Ovary (tissue), 9 donors: Measurements from ENCODE around the gene ANK3. TPM values are rescaled to one million over a fixed set of nuclear protein-coding genes. Genes with fewer than 3 reads are reported as not detected.

Experiments
- DNase-seq, 5 donors: peaks; one replicate each; pipeline ENCODE4 v3.0.0-alpha.2; 2019 to 2020
- H3K27ac ChIP-seq, 2 donors: fragments of 200-600 bp; one replicate each; pipeline versions ENCODE4 v1.5.1 to v1.8.0; 2019 to 2022
- H3K27me3 ChIP-seq: fragments of 200-600 bp; one replicate; pipeline ENCODE4 v1.8.0; 2022
- H3K36me3 ChIP-seq: fragments of 200-600 bp; sonication (generic); one replicate; pipeline ENCODE4 v1.5.1; 2019
- H3K4me1 ChIP-seq: one replicate; pipeline ENCODE4 v1.8.1; 2013; ENCODE audit warnings: mild to moderate bottlenecking, moderate library complexity; ENCODE audit not compliant: insufficient read depth
- H3K4me3 ChIP-seq: fragments of 200-600 bp; sonication (generic); one replicate; pipeline ENCODE4 v1.5.1; 2017
- H3K9me3 ChIP-seq, 2 donors: fragments of 200-600 bp in 1 of 2; sonication (generic) in 1 of 2; one replicate each; pipeline versions ENCODE4 v1.5.1 to v1.8.1; 2013 to 2019; ENCODE audit warnings: mild to moderate bottlenecking in 1 of 2, moderate library complexity in 1 of 2
- EP300 ChIP-seq: sonication (generic); formaldehyde crosslinking; IDR thresholded peaks from one replicate; pipeline ENCODE4 v1.6.1; 2017; ENCODE audit warnings: antibody characterized with exemption
- POLR2A ChIP-seq: fragments of 450-650 bp; IDR thresholded peaks from one replicate; pipeline ENCODE4 v1.6.1; 2017; ENCODE audit warnings: antibody characterized with exemption, mild to moderate bottlenecking, moderate library complexity
- WGBS, 3 donors: extraction: QIAGEN DNeasy Blood & Tissue Kit in 1 of 3; methylation state at CpG; one replicate each; pipeline versions ENCODE4 v1.1.5 to v1.1.7; 2013 to 2017; 5-methylcytosine and 5-hydroxymethylcytosine counted together
- intact Hi-C, 4 donors: fragments of 100-400 bp; cut with DNase I; formaldehyde crosslinking; loops; one replicate each; pipeline versions ENCODE4 v1.11.0 to v1.15.1; 2022 to 2023
- polyA plus RNA-seq, 2 donors: library from polyadenylated mRNA; stranded (reverse); fragments of 200-250 nt in 1 of 2; fragments of 350-450 nt in 1 of 2; fragmentation: Illumina TruSeq in 1 of 2; extraction: RNeasy Lipid Tissue Mini Kit (QIAGEN cat#74804) in 1 of 2; gene quantifications; one replicate each; pipeline ENCODE4 v1.2.3, GENCODE V29; 2013 to 2014
- total RNA-seq, 7 donors: library from RNA; depleted of rRNA in 2 of 7; stranded (reverse); fragments of >200 nt in 2 of 7; fragmentation: NEBNext Ultra II Directional in 3 of 7; extraction: Animal tissue kit (Norgen Biotek cat#: 25700) in 3 of 7; gene quantifications; one replicate each; pipeline versions ENCODE4 v1.1.0 to v1.2.4, GENCODE V29; 2016 to 2023
- TF ChIP-seq, protein P1 (sequence below), 3 donors: fragments of 450-650 bp in 2 of 3; fragments of 200-600 bp in 1 of 3; IDR thresholded peaks; one replicate each; pipeline versions ENCODE4 v1.5.1 to v1.8.0; 2016 to 2022; ENCODE audit warnings: antibody characterized with exemption in 3 of 3, mild to moderate bottlenecking in 1 of 3
- donor health status: DM: no; HTN: no; CAD: no; lungs with moderate emphysema.
- donor health status: DM: no; HTN: no; CAD: no.
- donor health status: Bipolar disorder and iron deficiency.
- donor health status: DM: yes; HTN: yes; CAD: no.
- donor health status: DM: no; HTN: no; CAD: no.
- donor health status: DM: yes; HTN: yes; CAD: no.

ANK3 gene
- total and polyA plus RNA-seq, 9 donors = 11.4 to 74.1 (median 28.3) TPM

- intact Hi-C loops = no loop called here
These were observed 34.2 kb upstream of the ANK3 start for GRCh38 chr10:60423920-60424319.

GRCh38 chr10:60422809-60423208 lies 33.1 kb upstream of the ANK3 start:
- WGBS, 3 donors = 42 to 69% (median 63%) methylated on average over 5 of the region's 5 CpGs
- intact Hi-C loops = no loop called here

More at GRCh38 chr10:60423920-60424319, 34.2 kb upstream of the ANK3 start:
- Histone ChIP-seq H3K4me1 (no peaks in the 10 kb centered on the region), H3K27ac (no peak overlapping the region), H3K27me3 (no peaks in the 10 kb centered on the region), H3K36me3 (no peaks in the 10 kb centered on the region), H3K4me3 (no peak overlapping the region), H3K9me3 (no peaks in the 10 kb centered on the region)
- no peak for DNase-seq
- 86 to 93% (median 89%) methylated on average over 1 of the region's 1 CpG for WGBS, 3 donors
- TF ChIP-seq POLR2A (no peak), EP300 (no peak)
- TF ChIP-seq, protein P1, sequence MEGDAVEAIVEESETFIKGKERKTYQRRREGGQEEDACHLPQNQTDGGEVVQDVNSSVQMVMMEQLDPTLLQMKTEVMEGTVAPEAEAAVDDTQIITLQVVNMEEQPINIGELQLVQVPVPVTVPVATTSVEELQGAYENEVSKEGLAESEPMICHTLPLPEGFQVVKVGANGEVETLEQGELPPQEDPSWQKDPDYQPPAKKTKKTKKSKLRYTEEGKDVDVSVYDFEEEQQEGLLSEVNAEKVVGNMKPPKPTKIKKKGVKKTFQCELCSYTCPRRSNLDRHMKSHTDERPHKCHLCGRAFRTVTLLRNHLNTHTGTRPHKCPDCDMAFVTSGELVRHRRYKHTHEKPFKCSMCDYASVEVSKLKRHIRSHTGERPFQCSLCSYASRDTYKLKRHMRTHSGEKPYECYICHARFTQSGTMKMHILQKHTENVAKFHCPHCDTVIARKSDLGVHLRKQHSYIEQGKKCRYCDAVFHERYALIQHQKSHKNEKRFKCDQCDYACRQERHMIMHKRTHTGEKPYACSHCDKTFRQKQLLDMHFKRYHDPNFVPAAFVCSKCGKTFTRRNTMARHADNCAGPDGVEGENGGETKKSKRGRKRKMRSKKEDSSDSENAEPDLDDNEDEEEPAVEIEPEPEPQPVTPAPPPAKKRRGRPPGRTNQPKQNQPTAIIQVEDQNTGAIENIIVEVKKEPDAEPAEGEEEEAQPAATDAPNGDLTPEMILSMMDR (IDR thresholded peaks at IDR 0.05) = no peak

DNA sequence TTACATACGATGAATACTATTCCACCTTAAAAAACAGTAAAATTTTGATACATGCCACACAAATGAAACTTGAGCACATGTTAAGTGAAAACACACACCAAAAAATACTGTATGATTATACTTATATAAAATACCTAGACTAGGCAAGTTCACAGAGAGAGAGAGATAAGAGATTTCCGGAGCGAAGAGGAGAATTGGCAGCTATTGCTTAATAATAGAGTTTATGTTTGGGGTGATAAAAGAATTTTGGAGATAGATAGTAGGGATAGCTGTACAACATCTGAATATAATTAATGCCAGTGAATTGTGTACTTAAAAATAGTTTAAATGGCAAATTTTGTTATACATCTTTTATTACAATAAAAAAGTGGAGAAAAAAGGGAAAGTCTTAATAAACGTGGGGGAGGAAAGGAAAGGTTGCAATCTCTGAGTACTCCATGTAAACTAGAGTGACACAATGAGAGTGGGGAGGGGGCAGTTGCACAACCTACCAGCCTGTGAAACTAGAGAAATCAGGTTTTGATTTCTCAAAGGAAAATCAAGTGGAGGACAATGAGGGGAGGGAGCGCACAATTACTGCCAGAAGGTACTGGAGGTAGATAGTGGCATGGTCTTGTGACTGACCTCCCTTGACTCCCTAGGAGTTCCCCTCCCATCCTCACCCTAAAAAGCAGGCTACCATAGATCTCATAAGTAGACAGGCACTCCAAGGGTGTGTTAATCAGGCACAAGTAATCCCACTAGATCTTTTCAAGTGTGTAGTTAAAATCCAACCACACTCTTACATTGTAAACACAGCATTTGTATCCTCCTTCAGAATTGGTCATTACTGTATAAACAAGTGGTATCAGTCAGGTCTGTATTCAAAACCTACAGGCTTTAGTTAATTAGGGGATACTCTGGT lies 31.6 kb upstream of the ANK3 start:
- WGBS, 3 donors = 57 to 76% (median 73%) methylated on average over 5 of the region's 5 CpGs
- no peaks in the 10 kb centered on the region for H3K9me3 ChIP-seq
- DNase-seq = no peak
- no peak overlapping the region for H3K4me3 ChIP-seq
- no peaks in the 10 kb centered on the region for H3K4me1 ChIP-seq
- no peaks in the 10 kb centered on the region for H3K27me3 ChIP-seq
- no peak overlapping the region for H3K27ac ChIP-seq
- intact Hi-C loops = no loop called here
- no peaks in the 10 kb centered on the region for H3K36me3 ChIP-seq
- TF ChIP-seq POLR2A (no peak), EP300 (no peak)
- TF ChIP-seq, protein P1 (IDR thresholded peaks at IDR 0.05) = no peak

More at GRCh38 chr10:60422809-60423208, 33.1 kb upstream of the ANK3 start:
- H3K4me1 ChIP-seq = no peaks in the 10 kb centered on the region
- no peak overlapping the region for H3K4me3 ChIP-seq
- no peaks in the 10 kb centered on the region for H3K9me3 ChIP-seq
- no peaks in the 10 kb centered on the region for H3K36me3 ChIP-seq
- DNase-seq = no peak
- H3K27me3 ChIP-seq = no peaks in the 10 kb centered on the region
- no peak for TF ChIP-seq EP300
- no peak for TF ChIP-seq POLR2A
- TF ChIP-seq, protein P1 (IDR thresholded peaks at IDR 0.05) = no peak
- H3K27ac ChIP-seq = no peak overlapping the region

DNA sequence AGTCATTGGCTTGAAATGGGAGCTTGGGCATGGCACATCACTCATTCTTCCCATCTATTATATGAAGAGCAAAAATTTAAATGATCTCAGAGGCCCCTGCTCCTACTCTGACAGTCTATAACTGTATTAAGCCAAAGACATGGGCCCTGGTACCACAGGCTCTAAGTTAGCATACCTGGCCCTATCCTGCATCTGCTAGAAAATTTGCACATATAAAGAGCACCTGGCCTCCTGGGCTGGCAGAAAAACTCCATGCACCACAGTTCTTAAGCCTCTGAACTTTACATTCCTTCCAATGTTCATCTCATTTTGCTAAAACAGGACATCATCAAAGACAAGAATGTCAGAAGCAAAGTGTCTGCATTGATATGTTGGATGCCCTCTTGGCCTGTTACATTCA lies 29.6 kb upstream of the ANK3 start:
- no peaks in the 10 kb centered on the region for H3K36me3 ChIP-seq
- no peak for DNase-seq
- H3K27ac ChIP-seq = no peak overlapping the region
- intact Hi-C loops = no loop called here
- H3K4me3 ChIP-seq = no peak overlapping the region
- H3K9me3 ChIP-seq = no peaks in the 10 kb centered on the region
- no peaks in the 10 kb centered on the region for H3K27me3 ChIP-seq
- H3K4me1 ChIP-seq = no peaks in the 10 kb centered on the region
- TF ChIP-seq, protein P1 (IDR thresholded peaks at IDR 0.05) = no peak
- TF ChIP-seq EP300 (no peak), POLR2A (no peak)
